AML-193 (cell line): Measurements from ENCODE around the gene EFHC2.

ENCODE experiments used
- DNase-seq, 2 experiments: peaks; one replicate each; lab custom pipeline; 2025; lab: John Stamatoyannopoulos, UW

EFHC2 gene

DNA sequence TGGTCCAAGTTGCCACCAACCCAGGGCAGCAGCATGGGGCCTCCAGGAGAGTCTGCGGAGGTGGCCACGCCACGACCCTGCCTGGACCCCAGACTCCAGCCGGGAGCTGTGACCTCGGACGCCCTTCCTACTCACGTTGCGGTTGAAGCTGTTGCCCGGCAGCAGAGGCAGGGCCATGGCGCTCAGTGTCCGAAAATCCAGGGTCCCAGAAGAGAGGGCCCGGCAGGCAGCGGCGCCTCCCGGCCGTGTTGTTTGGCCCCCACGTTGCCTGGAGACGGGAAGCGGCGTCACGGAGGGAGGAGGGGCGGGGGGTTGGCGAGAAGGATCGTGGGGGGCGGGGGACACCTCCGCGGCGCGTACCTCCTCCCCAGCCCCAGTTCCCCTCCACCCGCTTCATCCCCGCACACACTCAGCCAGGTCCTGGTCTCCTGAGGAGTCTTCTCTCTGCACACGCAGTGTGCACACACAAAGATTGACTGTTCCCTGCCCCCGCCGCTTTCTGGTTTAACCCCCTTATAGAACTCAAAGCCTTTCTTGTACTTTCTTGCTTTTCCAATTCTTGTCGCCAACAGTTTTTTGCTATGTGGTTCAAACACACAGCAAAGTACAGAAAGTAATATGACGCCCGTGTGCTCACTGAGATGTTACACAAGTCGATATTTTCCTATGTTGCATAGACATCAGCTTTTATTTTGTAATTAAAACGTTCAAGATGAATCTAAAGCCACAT, at the start of gene EFHC2:
TSS of gene EFHC2 (minus strand) at position 261 of the 730 bp plus-strand sequence. CDS start at position 177, 84 bp downstream.
- no peak for DNase-seq

DNA sequence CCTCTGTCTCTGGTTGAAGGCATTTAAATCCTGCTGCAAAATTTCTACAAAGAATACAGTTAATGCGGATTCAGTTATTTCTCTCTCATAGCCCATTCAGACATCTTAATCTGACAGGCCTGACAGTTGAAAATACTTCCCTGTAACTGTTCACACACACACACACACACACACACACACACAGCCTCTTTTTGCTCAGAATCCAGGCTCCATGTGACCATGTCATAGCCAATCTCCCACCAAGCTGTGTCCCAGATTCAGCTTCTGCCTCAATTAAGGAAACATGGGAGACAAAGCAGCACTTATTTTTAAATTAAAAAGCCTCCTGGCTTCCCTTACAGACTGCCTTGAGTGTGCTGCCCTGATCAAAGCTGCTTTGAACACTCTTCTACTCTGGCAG, 49.3 kb upstream of the EFHC2 start:
- no peak for DNase-seq

- DNase-seq, result no peak
Observed at GRCh38 chrX:44384688-44385338, 41.3 kb upstream of the EFHC2 start.

DNA sequence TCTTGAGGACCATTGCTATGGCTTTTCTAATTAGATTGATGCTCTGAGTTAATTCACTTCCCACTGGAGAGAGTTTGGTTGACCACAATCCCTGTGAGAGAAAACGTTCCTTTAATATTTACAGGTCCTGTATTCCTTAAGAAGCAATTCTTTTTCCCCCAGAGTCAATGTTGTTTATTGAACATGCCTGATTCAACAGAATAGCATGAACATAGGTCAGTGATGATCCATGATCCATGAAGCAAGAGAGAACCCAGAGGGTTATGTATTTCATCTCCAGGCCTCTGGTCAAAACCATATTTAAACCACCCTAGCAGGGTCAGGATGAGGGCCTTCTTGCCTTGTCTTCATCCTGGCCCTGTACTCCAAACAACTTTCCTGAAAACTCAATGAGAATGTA, 39.4 kb upstream of the EFHC2 start:
- no peak for DNase-seq

DNA sequence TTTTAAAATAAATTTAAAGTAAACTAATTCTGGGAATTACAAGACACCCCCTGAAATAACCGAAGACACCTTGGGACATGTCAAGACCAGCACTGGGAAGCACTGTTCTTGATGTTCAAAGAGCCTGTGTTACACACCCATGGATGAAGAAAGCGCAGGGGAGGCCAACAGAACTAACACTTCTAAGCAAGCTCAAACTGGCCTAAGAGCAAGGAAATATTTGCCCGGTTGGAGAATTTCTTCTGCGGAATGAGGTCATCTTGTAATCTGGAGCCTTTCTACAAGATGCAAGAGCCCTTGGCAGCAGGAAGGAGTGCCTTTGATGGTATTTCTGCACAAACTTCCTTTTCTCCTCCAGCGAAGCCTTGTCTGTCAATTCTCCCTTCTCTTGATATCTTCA, 9.3 kb upstream of the EFHC2 start:
- no peak for DNase-seq

GRCh38 chrX:44349561-44349960, 6.1 kb upstream of the EFHC2 start:
- no peak for DNase-seq

DNA sequence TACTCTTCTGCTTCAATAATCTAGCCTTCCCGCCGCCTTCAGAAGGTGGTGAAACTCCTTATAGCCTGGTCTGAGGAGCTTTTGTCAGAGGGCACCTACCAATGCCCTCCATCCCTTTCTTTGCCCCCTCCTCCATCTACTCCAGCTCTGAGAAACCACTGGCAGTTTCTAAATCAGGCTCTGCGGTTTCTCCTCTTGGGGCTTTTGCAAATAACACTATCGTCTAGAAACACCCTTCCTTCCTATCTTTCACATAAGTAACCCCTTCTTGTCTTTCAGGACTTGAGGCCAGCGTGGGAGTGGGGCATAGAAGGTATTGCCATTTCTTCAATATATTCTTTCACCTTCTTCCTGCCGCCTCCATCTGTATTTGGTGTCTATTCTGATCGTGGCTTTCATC, 1.2 kb upstream of the EFHC2 start:
- DNase-seq, result peak; percentile 33 to 40

DNA sequence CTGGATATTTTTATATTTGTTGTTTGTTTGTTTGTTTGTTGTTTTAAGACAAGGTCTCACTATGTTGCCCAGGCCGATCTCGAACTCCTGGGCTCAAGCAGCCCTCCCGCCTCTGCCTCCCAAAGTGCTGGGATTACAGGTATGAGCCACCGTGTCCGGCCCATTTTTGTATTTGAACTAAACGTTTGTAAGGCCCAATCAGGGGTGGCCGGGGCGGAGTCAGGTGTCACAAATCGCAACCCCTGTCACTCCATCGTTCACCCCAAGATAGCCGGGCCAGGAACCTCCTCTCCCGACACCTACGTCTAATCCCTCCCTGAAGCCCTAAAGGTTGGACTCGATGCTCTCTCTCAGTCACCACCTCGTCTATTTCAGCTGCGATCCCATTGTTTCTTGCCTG, 722 bp upstream of the EFHC2 start:
- DNase-seq, result no peak

DNA sequence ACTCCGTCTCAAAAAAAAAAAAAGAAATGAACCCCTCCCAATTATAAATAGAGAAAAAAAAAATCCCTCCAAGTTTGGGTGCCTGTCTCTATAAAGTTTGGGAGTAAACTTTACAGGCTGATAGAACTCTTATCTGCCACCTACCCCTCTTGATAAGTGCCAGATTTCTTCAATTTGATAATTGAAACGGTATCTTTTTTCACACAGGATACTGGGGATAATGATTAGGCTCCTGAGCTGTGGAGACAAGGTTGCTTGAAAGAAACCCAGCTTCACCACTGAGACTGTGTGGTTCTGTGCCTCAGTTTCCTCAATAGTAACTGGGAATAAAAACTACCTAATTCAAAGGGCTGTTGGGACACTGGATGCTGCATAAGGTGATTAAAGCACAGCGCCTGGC, 606 bp downstream of the EFHC2 start:
- no peak for DNase-seq

GRCh38 chrX:44338361-44338760, 5.1 kb downstream of the EFHC2 start:
- DNase-seq, result no peak

- no peak for DNase-seq
Observed at GRCh38 chrX:44332437-44332836, 11.0 kb downstream of the EFHC2 start.

DNA sequence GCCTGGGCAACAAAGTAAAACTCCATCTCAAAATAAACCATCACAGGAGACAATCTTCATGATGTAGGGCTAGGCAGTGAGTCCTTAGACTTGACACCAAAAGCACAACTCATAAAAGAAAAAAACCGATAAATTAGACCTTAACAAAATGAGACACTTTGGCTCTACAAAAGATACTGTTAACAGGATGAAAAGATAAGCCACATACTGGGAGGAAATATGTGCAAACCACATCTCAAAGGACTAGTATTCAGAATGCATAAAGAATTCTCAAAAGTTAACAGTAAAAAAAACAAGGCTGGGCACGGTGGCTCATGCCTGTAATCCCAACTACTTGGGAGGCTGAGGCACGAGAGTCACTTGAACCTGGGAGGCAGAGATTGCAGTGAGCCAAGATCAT, 13.2 kb downstream of the EFHC2 start:
- DNase-seq, result no peak

GRCh38 chrX:44319550-44319949, 23.9 kb downstream of the EFHC2 start:
- no peak for DNase-seq

- no peak for DNase-seq
Observed at GRCh38 chrX:44317181-44317580, 26.3 kb downstream of the EFHC2 start.

- no peak for DNase-seq
Observed at GRCh38 chrX:44314808-44315207, 28.7 kb downstream of the EFHC2 start.

GRCh38 chrX:44314259-44314734, 29.2 kb downstream of the EFHC2 start:
- peak; percentile 55 to 65 for DNase-seq

DNA sequence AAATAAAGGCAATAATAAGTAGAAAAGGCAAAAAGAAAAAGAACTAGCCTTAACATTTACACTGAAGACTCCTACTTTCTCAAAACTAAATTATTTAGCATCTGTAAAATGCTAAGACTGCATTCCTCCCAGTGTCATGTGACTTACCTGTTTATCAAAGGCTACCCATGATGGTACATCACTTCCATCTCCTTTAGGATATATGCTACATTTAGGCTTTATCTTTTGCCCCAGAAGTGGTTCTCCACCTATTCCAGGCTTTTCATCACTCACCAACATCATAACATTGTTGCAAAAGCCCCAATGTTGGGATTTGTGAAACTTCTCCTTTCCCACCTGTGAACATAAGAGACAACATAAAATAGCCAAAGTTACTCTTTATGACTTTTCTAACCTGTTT, 31.1 kb downstream of the EFHC2 start:
- no peak for DNase-seq

DNA sequence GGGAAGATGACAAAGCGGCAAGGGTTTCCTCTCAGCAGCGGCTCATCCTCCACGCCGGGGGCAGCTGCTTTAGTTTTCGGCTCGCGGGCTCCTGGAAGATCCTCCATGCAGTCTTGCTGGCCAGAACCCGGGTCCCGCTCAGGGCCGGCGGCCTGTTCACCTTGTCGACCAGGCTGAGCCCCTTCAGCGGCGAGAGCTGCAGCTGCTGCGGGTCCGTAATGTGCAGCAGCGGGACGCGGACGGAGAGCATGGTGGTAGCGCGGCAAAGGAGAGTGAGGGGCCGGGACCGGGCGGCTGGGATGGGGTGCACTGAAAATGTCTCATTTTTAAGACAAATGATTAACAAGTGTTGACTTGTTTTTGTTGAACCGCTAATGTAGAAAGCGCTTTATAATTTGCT, 33.2 kb downstream of the EFHC2 start:
- DNase-seq, result no peak

GRCh38 chrX:44308869-44309268, 34.6 kb downstream of the EFHC2 start:
- no peak for DNase-seq

DNA sequence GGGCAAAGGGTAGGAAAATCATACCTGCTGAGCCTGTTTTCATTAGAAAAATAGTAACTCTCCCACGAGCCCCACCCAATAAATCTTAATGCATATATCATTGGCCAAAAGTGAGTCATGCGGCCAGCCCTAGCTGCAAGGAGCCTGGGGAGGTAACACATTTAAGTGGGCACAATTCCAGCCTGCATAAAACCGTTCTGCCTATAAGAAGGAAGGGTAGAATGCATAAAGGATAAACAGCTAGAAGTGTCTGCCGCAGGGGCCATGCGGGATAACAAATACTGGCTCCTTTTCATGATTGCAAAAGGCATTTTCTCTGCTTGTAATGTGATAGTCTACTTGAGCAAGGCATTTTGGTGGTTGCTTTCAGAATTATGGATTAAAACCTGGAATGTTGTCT, 37.1 kb downstream of the EFHC2 start:
- DNase-seq, result no peak

GRCh38 chrX:44305921-44306320, 37.6 kb downstream of the EFHC2 start:
- no peak for DNase-seq

- DNase-seq, result no peak
Observed at GRCh38 chrX:44303119-44303518, 40.4 kb downstream of the EFHC2 start.

DNA sequence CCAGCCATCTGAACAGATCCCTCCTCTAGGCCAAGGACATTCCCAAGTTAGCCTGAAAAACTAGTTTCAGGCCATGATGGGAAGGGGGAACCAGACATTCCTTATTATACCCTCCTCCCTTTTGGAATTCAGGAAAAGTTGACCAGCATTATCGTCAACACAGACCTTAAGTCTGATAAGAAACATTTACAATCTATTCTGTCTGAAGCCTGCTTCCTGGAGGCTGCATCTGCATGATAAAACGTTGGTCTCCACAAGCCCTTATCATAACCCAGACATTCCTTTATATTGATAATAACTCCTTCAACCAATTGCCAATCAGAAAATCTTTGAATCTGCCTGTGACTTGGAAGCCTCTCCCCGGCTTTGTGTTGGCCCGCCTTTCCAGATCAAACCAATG, 44.3 kb downstream of the EFHC2 start:
- no peak for DNase-seq
